ENCODE data around the gene JADE2.

Gene JADE2

DNA sequence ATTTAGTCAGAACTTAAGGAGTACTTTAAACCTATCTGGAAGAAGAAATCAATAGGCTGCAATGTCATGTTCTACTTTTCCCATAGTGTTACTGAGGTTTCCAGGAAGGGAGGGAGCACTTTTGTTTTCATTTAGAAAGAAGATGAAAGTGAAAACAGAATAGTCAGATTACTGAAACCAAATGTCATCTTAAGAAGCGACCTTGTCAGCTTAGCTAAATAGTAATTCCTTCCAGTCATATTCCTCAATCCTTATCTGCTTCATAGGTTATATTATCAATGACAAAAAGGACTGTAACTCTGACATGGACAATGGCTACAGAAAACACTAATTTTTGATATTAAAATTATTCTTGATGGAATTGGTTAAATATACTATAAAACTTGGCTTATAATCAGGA is 79.4 kb downstream of the JADE2 start:
- no peak for TF ChIP-seq CTCF (IDR thresholded peaks at IDR 0.05; ENCODE audit: insufficient read depth, low read depth, low read length, missing control alignments)
- peak; percentile 50 for DNase-seq (ENCODE audit: low read depth)
- H3K4me3 ChIP-seq (ENCODE audit: low read depth, low read length), result peak overlapping the region; percentile 29; the same call in 1 of the 2 replicates

- DNase-seq (ENCODE audit: low read depth), result no peak
- no peak for TF ChIP-seq CTCF (IDR thresholded peaks at IDR 0.05; ENCODE audit: insufficient read depth, low read depth, low read length, missing control alignments)
- H3K4me3 ChIP-seq (ENCODE audit: low read depth, low read length), result no peak overlapping the region
These were observed 81.3 kb downstream of the JADE2 start for GRCh38 chr5:134606726-134607125.

DNA sequence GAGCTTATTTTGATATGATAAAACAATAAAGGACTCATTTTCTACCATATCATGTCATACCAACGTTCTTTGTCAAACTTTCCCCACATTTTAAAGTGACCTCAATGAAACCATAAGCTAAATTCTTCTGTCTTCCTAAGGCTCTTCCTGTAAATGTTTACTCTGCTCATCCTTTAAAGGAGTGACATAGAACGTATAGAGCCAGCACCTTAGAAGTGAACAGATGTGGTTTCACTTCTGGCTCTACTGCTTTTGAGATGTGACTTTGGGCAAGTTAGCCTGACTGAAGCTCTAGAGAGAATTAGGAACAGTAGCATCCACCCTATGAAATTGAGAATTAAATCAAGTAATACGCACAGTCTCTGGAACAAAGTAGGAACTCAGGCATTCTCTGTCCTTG is 83.1 kb downstream of the JADE2 start:
- no peak overlapping the region for H3K4me3 ChIP-seq (ENCODE audit: low read depth, low read length)
- no peak for TF ChIP-seq CTCF (IDR thresholded peaks at IDR 0.05; ENCODE audit: insufficient read depth, low read depth, low read length, missing control alignments)
- no peak for DNase-seq (ENCODE audit: low read depth)

DNA sequence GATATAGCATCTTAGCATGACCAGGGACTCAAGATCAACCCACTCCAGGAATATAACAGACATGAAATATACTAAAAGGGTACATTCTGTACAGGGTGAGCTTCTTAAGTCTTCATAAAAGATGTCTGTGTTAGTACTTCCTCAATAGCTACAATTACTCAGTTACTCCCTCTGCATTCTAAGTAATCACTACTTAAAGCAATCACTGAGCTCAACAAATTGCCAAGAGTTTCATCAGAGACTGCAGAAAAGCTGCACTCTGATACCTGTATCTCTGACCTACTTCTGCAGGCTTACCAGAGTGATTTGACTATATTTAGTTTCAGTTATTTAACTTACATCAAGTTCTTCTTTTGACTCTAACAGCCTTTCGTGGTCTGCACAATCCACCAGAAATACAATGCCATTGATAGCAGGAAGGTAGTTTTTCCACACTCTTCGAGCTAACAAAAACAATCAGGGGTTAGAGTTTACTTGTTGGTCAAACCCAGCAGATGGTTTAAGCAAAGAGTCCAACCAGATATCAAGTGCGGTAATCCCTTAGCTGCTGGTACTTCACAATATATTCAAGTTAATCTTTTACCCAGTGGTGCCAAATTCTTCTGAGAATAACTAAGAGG is 83.9 kb downstream of the JADE2 start:
- no peak overlapping the region for H3K4me3 ChIP-seq (ENCODE audit: low read depth, low read length)
- peak; percentile 69 for DNase-seq (ENCODE audit: low read depth)
- no peak for TF ChIP-seq CTCF (IDR thresholded peaks at IDR 0.05; ENCODE audit: insufficient read depth, low read depth, low read length, missing control alignments)

GRCh38 chr5:134610725-134611124 is 85.3 kb downstream of the JADE2 start:
- no peak for DNase-seq (ENCODE audit: low read depth)
- H3K4me3 ChIP-seq (ENCODE audit: low read depth, low read length), result no peak overlapping the region
- no peak for TF ChIP-seq CTCF (IDR thresholded peaks at IDR 0.05; ENCODE audit: insufficient read depth, low read depth, low read length, missing control alignments)

DNA sequence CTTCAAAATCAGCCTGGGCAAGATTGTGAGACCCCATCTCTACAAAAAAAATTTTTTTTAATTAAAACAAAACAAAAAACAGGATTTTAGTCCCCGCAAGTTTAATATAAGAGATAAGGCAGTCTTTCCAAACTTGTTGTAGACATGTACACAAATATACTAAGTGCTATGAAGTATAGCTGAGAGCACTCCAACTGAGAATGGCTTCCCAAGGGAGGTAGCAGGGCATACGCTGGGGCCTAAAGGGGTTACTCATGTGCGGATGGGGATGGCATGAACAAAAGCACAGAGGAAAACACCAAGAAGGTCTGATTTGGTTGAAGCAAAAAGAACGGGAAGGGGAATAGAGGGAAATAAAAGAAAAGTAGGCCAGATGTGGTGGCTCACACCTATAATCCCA is 86.0 kb downstream of the JADE2 start:
- H3K4me3 ChIP-seq (ENCODE audit: low read depth, low read length), result no peak overlapping the region
- TF ChIP-seq CTCF (IDR thresholded peaks at IDR 0.05; ENCODE audit: insufficient read depth, low read depth, low read length, missing control alignments), result no peak
- no peak for DNase-seq (ENCODE audit: low read depth)

DNA sequence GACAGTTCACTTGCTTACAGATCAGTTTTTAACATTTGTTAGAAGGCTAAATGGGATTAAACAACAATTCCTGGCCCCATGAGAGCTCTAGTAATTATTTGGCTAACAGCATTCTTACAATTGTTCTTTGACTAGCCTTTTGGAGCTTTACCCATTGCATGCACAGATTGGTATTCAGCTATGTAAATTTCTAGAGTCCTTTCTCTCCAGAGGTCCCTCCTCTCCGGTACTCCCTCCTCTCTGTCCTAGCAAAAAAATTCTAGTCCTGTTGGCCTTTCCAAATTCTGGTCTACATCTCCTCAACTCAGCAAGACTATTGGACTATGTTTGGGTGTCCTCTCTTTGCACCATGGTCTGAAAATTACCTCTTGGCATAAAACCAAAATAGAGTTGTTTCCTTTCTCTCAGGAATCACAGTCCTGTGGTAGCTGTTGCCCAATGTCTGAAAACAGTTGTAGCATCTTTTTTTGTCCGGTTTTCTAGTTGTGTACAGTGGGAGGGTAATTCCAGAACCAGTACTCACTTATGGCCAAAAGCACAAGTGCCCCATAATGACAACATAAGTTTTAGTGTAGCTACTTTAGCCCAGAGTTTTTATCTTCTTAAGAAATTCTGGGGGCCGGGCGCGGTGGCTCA is 89.1 kb downstream of the JADE2 start:
- DNase-seq (ENCODE audit: low read depth), result no peak
- TF ChIP-seq CTCF (IDR thresholded peaks at IDR 0.05; ENCODE audit: insufficient read depth, low read depth, low read length, missing control alignments), result no peak
- H3K4me3 ChIP-seq (ENCODE audit: low read depth, low read length), result no peak overlapping the region

Measured in GM12865 (cell line).